Ovary (tissue), 9 donors: ENCODE results near the gene CABCOCO1. TPM values are rescaled to one million over a fixed set of nuclear protein-coding genes. Genes with fewer than 3 reads are reported as not detected.

ENCODE experiments used
- DNase-seq, 5 donors: peaks; one replicate each; pipeline ENCODE4 v3.0.0-alpha.2; 2019 to 2020
- H3K27ac ChIP-seq, 2 donors: fragments of 200-600 bp; one replicate each; pipeline versions ENCODE4 v1.5.1 to v1.8.0; 2019 to 2022
- H3K27me3 ChIP-seq: fragments of 200-600 bp; one replicate; pipeline ENCODE4 v1.8.0; 2022
- H3K36me3 ChIP-seq: fragments of 200-600 bp; sonication (generic); one replicate; pipeline ENCODE4 v1.5.1; 2019
- H3K4me1 ChIP-seq: one replicate; pipeline ENCODE4 v1.8.1; 2013; ENCODE audit warnings: mild to moderate bottlenecking, moderate library complexity; ENCODE audit not compliant: insufficient read depth
- H3K4me3 ChIP-seq: fragments of 200-600 bp; sonication (generic); one replicate; pipeline ENCODE4 v1.5.1; 2017
- H3K9me3 ChIP-seq, 2 donors: fragments of 200-600 bp in 1 of 2; sonication (generic) in 1 of 2; one replicate each; pipeline versions ENCODE4 v1.5.1 to v1.8.1; 2013 to 2019; ENCODE audit warnings: mild to moderate bottlenecking in 1 of 2, moderate library complexity in 1 of 2
- CTCF ChIP-seq, 3 donors: fragments of 450-650 bp in 2 of 3; fragments of 200-600 bp in 1 of 3; IDR thresholded peaks; one replicate each; pipeline versions ENCODE4 v1.5.1 to v1.8.0; 2016 to 2022; ENCODE audit warnings: antibody characterized with exemption in 3 of 3, mild to moderate bottlenecking in 1 of 3
- EP300 ChIP-seq: sonication (generic); formaldehyde crosslinking; IDR thresholded peaks from one replicate; pipeline ENCODE4 v1.6.1; 2017; ENCODE audit warnings: antibody characterized with exemption
- POLR2A ChIP-seq: fragments of 450-650 bp; IDR thresholded peaks from one replicate; pipeline ENCODE4 v1.6.1; 2017; ENCODE audit warnings: antibody characterized with exemption, mild to moderate bottlenecking, moderate library complexity
- WGBS, 3 donors: extraction: QIAGEN DNeasy Blood & Tissue Kit in 1 of 3; methylation state at CpG; one replicate each; pipeline versions ENCODE4 v1.1.5 to v1.1.7; 2013 to 2017; 5-methylcytosine and 5-hydroxymethylcytosine counted together
- intact Hi-C, 4 donors: fragments of 100-400 bp; cut with DNase I; formaldehyde crosslinking; loops; one replicate each; pipeline versions ENCODE4 v1.11.0 to v1.15.1; 2022 to 2023
- polyA plus RNA-seq, 2 donors: library from polyadenylated mRNA; stranded (reverse); fragments of 200-250 nt in 1 of 2; fragments of 350-450 nt in 1 of 2; fragmentation: Illumina TruSeq in 1 of 2; extraction: RNeasy Lipid Tissue Mini Kit (QIAGEN cat#74804) in 1 of 2; gene quantifications; one replicate each; pipeline ENCODE4 v1.2.3, GENCODE V29; 2013 to 2014
- total RNA-seq, 7 donors: library from RNA; depleted of rRNA in 2 of 7; stranded (reverse); fragments of >200 nt in 2 of 7; fragmentation: NEBNext Ultra II Directional in 3 of 7; extraction: Animal tissue kit (Norgen Biotek cat#: 25700) in 3 of 7; gene quantifications; one replicate each; pipeline versions ENCODE4 v1.1.0 to v1.2.4, GENCODE V29; 2016 to 2023
- donor health status: DM: no; HTN: no; CAD: no; lungs with moderate emphysema.
- donor health status: DM: no; HTN: no; CAD: no.
- donor health status: Bipolar disorder and iron deficiency.
- donor health status: DM: yes; HTN: yes; CAD: no.
- donor health status: DM: no; HTN: no; CAD: no.
- donor health status: DM: yes; HTN: yes; CAD: no.

Gene CABCOCO1
- total and polyA plus RNA-seq, 9 donors, result 0.15 to 10.1 (median 0.55) TPM

- Histone ChIP-seq H3K4me3 (no peak overlapping the region), H3K4me1 (peaks cover 6% of the 10 kb centered on the region), H3K27ac (no peak overlapping the region), H3K36me3 (no peaks in the 10 kb centered on the region), H3K9me3 (no peaks in the 10 kb centered on the region), H3K27me3 (no peaks in the 10 kb centered on the region)
- 36 to 53% (median 43%) methylated on average over 4 of the region's 4 CpGs for WGBS, 3 donors
- TF ChIP-seq EP300 (no peak), POLR2A (no peak), CTCF (IDR thresholded peaks at IDR 0.05) (no peak)
- intact Hi-C loops, result no loop called here
- DNase-seq, result no peak
Measured at GRCh38 chr10:61754587-61755550, 92.1 kb downstream of the CABCOCO1 start.

- 59 to 89% (median 88%) methylated on average over 3 of the region's 3 CpGs for WGBS, 3 donors
- no peak for DNase-seq
- Histone ChIP-seq H3K27ac (no peak overlapping the region), H3K27me3 (no peaks in the 10 kb centered on the region), H3K4me1 (no peaks in the 10 kb centered on the region), H3K4me3 (no peak overlapping the region), H3K9me3 (no peaks in the 10 kb centered on the region), H3K36me3 (no peaks in the 10 kb centered on the region)
- TF ChIP-seq CTCF (IDR thresholded peaks at IDR 0.05), result no peak
- TF ChIP-seq EP300, result no peak
- no peak for TF ChIP-seq POLR2A
- intact Hi-C loops, result no loop called here
Measured at GRCh38 chr10:61757001-61757400, 94.3 kb downstream of the CABCOCO1 start.

GRCh38 chr10:61757525-61758397 lies 95.0 kb downstream of the CABCOCO1 start:
- DNase-seq, result no peak
- H3K36me3 ChIP-seq, result no peaks in the 10 kb centered on the region
- no peaks in the 10 kb centered on the region for H3K9me3 ChIP-seq
- no peaks in the 10 kb centered on the region for H3K4me1 ChIP-seq
- H3K27me3 ChIP-seq, result no peaks in the 10 kb centered on the region
- H3K4me3 ChIP-seq, result no peak overlapping the region
- H3K27ac ChIP-seq, result no peak overlapping the region
- intact Hi-C loops, result no loop called here
- TF ChIP-seq EP300, result no peak
- no peak for TF ChIP-seq POLR2A
- no peak for TF ChIP-seq CTCF (IDR thresholded peaks at IDR 0.05)
- 82 to 92% (median 85%) methylated on average over 2 of the region's 2 CpGs for WGBS, 3 donors

- intact Hi-C loops, result no loop called here
- WGBS, 3 donors, result 44 to 56% (median 54%) methylated on average over 3 of the region's 3 CpGs
- no peak for TF ChIP-seq EP300
- TF ChIP-seq POLR2A, result no peak
- TF ChIP-seq CTCF (IDR thresholded peaks at IDR 0.05), result no peak
- no peaks in the 10 kb centered on the region for H3K27me3 ChIP-seq
- no peak overlapping the region for H3K4me3 ChIP-seq
- H3K9me3 ChIP-seq, result no peaks in the 10 kb centered on the region
- H3K36me3 ChIP-seq, result no peaks in the 10 kb centered on the region
- no peak for DNase-seq
- H3K4me1 ChIP-seq, result no peaks in the 10 kb centered on the region
- H3K27ac ChIP-seq, result no peak overlapping the region
Measured at GRCh38 chr10:61758433-61758832, 95.7 kb downstream of the CABCOCO1 start.
